HG03066 (cell line): ENCODE measurements around the gene NEAT1.

Source experiments
- ATAC-seq: cut with Tn5 transposase; IDR thresholded peaks from one replicate; pipeline ENCODE4 v1.9.1; 2021; ENCODE audit warnings: low read depth; ENCODE audit not compliant: unreplicated experiment

Gene NEAT1

DNA sequence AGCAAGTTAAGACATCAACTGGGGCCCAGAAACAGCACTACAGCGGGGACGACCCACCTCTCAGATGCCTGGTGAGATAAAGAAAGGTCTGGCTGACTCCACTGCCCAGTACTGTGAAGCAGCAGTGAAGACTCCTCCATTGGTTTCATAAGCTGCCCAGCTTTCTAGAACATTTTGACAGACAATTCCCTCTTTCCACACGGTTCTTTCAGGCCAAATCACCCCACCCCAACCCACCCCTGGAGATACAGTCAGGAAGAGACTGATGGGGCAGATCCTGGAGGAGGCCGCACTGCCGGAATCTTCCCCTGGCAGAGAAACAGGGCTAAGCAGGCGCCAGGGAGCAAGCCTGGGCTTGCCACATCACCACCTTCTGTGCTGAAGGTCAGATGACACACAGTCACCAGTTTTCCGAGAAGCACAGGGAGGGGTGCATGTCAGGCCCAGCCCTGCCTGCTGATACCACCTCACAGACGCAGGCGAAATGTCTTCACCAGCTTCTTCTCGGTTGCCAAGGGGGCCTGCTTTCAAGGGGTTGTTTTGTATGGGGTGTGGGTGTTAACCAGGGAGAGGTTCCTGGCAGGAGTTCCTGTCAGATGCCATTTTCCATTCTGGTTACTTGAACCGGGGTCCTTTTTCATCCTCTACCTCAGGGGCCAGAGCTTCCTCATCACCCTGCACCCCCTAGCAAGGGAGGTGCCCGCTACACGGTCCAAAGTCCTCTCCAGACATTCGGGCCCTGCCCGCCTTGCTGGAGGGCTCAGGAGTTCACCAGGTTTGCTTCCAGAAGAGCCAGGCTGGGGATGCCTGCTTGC, 1.4 kb upstream of the NEAT1 start:
- no peak for ATAC-seq

DNA sequence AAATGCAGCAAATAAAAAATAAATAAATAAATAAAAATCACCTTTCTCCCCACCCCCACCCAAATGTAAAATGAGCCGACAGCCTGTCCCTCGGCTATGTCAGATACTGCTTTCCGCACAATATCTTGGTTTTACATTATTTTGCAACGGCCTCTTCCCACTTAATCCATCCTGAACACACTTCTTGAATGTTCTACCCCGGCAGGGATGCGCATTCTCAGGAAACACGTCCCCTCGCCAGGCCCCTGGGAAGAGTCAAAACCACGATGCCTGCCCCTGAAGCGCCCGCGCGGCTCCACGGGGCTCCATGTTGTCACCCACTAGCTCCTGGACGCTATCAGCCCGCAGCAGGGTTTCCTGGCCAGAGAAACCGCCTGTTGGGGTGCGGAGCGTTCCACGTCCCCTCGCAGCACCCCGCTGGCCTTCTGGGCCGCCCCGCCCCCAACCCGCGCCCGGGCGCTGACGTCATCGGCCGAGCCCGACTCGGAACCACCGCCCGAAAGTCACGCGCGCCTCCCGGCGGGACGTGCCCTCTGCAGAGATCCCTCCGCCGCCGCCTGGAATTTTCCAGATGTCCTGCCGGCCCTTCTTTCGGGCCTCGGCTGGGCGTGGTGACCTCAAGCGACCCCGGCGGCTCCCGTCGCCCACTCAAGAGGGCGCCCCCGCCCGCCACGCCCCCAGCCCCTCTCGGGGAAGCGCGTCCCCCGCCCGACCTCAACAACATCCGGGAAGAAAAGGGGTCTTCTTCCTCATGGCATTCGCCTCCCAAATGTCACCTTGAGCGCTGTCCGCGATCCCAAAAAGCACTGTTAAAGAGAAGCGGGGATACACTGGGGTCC, 585 bp upstream of the NEAT1 start:
- no peak for ATAC-seq

DNA sequence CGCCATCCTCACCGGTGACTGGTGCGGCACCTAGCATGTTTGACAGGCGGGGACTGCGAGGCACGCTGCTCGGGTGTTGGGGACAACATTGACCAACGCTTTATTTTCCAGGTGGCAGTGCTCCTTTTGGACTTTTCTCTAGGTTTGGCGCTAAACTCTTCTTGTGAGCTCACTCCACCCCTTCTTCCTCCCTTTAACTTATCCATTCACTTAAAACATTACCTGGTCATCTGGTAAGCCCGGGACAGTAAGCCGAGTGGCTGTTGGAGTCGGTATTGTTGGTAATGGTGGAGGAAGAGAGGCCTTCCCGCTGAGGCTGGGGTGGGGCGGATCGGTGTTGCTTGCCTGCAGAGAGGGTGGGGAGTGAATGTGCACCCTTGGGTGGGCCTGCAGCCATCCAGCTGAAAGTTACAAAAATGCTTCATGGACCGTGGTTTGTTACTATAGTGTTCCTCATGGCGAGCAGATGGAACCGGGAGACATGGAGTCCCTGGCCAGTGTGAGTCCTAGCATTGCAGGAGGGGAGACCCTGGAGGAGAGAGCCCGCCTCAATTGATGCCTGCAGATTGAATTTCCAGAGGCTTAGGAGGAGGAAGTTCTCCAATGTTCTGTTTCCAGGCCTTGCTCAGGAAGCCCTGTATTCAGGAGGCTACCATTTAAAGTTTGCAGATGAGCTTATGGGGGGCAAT, 1.1 kb downstream of the NEAT1 start:
- no peak for ATAC-seq

DNA sequence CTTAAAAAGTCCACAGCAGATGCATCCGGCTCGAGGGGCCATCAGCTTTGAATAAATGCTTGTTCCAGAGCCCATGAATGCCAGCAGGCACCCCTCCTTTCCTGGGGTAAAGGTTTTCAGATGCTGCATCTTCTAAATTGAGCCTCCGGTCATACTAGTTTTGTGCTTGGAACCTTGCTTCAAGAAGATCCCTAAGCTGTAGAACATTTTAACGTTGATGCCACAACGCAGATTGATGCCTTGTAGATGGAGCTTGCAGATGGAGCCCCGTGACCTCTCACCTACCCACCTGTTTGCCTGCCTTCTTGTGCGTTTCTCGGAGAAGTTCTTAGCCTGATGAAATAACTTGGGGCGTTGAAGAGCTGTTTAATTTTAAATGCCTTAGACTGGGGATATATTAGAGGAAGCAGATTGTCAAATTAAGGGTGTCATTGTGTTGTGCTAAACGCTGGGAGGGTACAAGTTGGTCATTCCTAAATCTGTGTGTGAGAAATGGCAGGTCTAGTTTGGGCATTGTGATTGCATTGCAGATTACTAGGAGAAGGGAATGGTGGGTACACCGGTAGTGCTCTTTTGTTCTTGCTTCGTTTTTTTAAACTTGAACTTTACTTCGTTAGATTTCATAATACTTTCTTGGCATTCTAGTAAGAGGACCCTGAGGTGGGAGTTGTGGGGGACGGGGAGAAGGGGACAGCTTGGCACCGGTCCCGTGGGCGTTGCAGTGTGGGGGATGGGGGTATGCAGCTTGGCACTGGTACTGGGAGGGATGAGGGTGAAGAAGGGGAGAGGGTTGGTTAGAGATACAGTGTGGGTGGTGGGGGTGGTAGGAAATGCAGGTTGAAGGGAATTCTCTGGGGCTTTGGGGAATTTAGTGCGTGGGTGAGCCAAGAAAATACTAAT, 1.9 kb downstream of the NEAT1 start:
- ATAC-seq, result no peak

DNA sequence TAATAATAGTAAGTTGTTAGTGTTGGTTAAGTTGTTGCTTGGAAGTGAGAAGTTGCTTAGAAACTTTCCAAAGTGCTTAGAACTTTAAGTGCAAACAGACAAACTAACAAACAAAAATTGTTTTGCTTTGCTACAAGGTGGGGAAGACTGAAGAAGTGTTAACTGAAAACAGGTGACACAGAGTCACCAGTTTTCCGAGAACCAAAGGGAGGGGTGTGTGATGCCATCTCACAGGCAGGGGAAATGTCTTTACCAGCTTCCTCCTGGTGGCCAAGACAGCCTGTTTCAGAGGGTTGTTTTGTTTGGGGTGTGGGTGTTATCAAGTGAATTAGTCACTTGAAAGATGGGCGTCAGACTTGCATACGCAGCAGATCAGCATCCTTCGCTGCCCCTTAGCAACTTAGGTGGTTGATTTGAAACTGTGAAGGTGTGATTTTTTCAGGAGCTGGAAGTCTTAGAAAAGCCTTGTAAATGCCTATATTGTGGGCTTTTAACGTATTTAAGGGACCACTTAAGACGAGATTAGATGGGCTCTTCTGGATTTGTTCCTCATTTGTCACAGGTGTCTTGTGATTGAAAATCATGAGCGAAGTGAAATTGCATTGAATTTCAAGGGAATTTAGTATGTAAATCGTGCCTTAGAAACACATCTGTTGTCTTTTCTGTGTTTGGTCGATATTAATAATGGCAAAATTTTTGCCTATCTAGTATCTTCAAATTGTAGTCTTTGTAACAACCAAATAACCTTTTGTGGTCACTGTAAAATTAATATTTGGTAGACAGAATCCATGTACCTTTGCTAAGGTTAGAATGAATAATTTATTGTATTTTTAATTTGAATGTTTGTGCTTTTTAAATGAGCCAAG, 2.7 kb downstream of the NEAT1 start:
- ATAC-seq, result no peak

DNA sequence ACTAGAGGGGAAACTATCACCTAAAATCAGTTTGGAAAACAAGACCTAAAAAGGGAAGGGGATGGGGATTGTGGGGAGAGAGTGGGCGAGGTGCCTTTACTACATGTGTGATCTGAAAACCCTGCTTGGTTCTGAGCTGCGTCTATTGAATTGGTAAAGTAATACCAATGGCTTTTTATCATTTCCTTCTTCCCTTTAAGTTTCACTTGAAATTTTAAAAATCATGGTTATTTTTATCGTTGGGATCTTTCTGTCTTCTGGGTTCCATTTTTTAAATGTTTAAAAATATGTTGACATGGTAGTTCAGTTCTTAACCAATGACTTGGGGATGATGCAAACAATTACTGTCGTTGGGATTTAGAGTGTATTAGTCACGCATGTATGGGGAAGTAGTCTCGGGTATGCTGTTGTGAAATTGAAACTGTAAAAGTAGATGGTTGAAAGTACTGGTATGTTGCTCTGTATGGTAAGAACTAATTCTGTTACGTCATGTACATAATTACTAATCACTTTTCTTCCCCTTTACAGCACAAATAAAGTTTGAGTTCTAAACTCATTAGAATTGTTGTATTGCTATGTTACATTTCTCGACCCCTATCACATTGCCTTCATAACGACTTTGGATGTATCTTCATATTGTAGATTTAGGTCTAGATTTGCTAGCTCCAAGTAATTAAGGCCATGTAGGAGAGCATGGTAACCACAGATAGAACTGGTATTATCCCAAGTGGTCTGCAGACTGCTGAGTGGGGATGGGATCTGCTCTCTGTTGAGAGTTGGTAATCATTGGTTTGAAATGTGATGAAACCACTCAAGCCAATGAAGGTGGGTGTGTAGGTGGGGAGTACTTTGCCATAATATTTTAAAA, 3.6 kb downstream of the NEAT1 start:
- ATAC-seq, result no peak

DNA sequence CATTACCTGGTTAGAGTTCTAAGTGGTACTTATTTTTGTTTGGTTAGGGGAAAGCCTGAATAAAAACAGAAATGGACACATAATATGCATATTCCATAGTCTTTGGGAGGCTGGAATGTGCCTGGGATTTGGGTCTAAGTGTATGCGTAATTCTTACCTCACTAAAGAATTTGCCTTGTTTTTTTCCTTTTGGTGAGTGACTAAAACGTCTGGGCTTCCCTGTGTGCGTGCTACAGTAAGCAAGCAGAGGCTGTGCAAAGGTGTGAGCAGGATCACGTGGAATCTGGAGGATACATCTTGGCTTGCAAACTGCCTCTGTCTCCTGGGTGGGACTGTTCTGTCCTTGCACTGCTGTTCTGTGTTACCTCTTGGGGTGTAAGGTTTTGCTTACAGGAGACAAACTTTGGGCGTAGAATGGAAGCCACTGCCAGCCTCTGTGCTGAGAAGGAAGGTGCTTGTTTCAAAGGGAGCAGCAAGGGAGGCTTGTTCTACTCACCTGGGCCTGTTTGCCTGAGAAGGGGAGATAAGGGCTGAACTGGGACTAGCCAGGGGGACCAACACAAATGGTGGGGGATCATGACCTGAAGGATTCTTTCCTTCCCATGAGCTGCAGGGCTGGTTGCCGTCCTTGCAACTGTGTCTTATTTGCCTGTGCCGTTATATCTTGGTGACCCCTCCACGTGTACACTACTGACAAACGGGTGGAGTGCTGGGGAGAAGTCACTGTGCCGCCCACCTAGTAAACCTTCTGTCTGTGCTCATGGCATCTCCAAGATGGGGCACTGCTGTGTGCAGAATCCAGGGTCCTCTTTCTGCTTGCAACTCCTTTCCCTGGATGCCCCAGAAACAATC, 4.5 kb downstream of the NEAT1 start:
- ATAC-seq, result no peak

DNA sequence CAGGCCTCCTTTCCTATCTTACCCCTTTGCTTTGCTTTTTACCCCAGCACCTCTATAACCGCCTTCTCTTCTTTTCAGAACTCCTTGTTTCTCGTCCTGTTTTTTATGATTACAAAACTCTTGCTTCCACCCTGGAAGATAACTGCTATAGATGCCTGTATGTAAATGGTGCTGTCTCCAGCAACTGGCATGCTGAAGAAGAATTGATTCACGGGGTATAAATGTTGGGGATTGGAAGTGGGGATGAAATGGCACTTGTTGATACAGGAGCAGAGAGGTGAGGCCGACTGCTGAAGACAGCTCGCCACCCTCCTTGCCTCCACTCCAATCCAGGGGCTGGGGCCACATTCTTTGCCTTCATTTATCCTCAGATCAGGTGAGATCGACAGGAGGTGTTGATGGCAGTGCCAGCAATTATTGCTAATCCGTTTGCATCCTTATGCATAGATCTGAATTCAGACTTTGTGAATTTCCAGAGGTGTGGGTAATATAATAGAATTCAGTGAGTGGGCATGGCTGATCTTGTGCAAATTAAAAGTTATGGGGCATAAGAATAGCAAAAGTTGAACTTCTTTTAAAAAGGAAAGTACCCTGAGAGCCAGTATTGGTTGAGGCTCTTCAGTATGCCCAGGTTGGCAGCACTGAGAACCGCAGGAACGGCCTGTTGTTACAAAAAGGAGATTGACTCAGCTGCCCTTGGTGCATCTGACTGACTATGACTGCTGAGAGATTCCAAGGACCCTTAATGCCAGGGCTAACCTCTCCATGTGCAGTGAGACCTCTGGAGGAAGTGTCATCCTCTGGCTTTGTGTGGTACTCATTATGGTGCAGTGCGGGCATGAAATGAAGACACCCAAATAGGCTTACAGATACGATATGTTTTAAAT, 5.3 kb downstream of the NEAT1 start:
- ATAC-seq, result no peak

DNA sequence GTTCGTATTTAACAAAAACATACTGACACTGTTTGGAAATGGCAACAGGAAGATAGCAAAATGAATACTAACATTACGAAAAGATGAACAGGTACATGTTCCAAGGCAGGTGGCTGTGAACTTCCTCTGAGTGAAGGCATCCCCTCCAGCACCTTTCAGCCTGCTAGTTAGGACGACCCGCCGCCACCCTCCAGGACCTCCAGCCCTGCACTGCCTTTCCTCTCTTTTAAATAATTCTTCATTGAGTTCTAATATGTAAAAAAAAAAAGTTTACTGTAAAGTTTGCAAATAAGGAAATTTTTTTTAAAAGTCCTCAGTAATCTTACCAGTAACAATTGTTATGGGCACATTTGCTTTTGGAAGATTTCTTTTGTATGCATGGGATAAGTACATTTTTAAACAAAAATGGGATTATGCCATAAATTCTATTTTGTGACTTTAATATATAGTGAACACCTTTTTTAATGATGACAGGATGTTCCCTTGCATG, 6.0 kb downstream of the NEAT1 start:
- ATAC-seq, result no peak

DNA sequence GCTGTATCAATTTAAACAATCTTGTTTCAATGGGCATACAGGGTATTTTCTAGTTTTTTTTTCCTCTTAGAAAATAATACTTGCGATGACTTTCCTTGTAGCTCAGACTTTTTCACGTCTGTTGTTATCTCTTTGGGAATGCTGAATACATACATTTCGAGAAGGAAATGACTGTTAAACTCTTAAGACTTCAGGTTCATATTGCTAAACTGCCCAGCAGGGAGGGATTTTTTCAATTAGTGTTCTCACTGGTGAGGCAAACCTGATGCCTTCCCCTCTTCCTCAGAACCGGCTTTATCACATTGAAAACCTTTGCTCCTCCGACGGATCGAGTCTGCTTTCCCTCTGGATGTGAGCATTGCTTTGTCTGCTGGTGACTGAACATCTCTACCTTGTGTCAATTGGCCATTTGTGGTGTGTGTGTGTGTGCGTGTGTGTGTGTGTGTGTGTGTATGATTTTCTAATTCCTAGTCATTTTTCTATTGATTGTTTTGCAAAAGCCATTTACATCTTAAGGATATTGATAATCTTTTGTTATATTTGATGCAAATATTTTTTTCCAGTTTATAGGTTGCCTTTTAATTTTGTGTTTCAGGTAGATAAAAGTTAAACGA, 6.6 kb downstream of the NEAT1 start:
- no peak for ATAC-seq

DNA sequence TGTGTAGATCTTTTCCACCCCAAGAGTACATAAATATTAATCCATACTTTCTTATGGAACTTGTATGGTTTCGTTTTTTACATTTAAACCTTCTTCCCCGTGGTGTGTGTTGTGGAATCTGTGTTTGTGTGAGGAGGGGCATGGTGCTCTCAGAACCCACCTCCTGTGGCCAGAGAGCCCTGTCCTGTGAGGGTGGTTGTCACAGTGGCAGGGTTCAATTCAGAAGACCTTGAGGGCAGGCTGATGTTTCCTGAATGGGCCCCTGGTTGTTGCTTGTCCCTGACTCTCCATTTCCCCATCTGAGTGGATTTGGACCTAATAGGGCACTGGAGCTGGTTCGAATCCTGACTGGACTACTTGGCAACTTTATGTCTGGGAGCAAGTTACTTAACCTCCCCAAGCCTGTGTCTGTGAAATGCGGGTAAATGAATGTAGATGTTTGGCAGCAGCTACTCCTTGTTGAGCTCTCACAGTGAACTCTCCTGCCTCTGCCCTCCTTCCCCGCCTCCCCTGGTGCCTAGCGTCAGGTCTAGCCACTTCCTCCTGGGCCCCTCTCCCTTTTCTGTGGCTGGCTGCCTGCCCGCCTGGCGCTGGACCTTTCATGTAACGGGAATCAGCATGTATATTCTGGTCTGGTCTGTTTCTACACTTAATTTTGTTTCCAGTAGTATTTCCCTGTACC, 7.3 kb downstream of the NEAT1 start:
- no peak for ATAC-seq

DNA sequence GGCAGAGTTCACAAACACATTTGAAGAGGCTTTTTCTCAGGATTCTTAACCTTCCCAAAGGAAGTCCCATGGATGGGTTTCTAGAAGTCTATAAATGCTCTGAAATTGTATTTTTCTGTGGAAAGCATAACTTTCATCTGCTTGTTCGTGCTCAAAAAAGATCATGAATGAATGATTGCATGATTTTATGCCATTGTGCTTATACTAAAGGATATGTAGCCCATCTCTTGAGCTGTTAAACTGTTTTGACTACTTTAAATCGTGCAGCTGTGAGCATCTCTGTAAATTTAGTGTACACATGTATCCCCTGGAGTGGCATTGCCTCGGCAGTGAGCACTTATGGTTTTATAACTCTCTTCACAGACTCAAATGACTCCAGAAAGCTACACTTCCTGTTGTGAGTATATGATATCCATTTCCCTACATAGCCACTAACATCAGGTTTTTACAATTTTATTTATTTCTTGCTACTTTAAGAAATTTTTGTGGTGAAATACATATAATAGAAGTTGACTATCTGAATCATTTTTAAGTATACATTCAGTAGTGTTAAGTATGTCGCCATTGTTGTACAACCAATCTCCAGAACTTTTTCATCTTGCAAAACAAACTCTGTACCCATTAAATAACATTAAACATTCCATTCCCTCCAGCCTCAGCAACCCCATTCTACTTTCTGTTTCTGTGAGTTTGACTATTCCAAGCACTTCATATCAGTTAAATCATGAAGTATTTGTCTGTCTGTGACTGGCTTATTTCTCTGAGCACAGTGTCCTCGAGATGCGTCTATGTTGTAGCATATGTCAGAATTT, 8.0 kb downstream of the NEAT1 start:
- ATAC-seq, result no peak

DNA sequence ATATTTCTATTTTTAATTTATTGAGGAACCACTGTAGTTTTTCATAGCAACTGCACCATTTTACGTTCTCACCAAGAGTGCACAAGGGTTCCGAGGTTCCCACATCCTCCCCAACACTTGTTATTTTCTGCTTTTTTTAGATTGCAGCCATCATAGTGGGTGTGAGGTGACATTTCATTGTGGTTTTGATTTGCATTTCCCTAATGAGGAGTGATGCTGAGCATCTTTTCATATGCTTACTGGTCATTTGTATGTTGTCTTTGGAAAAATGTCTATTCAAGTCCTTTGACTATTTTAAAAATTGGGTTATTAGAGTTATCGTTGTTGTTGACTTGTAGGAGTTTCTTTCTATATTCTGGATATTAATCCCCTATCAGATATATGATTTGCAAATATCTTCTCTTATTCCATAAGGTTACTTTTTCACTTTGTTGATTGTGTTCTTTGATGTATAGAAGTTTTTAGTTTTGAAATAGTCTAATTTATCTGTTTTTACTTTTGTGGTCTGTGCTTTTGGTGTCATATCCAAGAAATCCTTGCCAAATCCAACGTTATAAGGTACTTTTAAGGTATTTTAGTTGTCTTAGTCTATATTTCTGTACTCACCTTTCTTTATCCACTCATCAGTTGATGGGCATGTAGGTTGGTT, 9.0 kb downstream of the NEAT1 start:
- ATAC-seq, result no peak

DNA sequence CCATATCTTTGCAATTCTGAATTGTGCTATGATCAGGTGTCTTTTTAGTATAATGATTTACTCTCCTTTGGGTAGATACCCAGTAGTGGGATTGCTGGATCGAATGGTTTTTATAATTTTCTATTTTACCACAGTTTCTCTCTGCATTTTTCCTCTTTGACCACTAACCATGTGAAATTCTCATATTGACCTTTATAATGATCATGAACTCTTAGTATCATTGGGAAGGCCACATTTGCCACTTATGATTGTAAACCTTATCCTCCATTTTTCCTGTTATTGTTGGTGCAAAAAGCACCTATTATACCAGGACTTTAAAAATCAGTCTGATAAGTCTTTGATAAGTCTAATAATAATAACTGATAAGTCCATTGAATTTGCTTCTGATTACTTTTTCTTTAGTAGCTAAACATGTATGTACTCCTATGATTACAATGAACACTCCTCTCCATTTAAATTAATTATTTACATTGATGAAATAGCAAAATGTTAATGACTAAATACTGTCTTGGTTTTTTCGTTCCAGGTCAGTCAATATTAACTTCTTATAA, 9.6 kb downstream of the NEAT1 start:
- no peak for ATAC-seq
